ENCODE data around the gene RXRA. TPM values are rescaled to one million over a fixed set of nuclear protein-coding genes. Genes with fewer than 3 reads are reported as not detected.

RXRA gene
- total RNA-seq, 1 donor from 2014 or later: 90.8 TPM

- no peak for ATAC-seq
- DNase-seq: no peak
- intact Hi-C loops (cut with micrococcal nuclease): no loop called here
Measured at GRCh38 chr9:134414900-134415425, 88.7 kb downstream of the RXRA start.

GRCh38 chr9:134416385-134417015 is 90.2 kb downstream of the RXRA start:
- intact Hi-C loops (cut with micrococcal nuclease): no loop called here
- no peak for ATAC-seq
- DNase-seq: no peak

GRCh38 chr9:134418354-134418753 is 92.1 kb downstream of the RXRA start:
- intact Hi-C loops (cut with micrococcal nuclease): no loop called here
- ATAC-seq: peak; percentile 44
- DNase-seq: peak; percentile 79

DNA sequence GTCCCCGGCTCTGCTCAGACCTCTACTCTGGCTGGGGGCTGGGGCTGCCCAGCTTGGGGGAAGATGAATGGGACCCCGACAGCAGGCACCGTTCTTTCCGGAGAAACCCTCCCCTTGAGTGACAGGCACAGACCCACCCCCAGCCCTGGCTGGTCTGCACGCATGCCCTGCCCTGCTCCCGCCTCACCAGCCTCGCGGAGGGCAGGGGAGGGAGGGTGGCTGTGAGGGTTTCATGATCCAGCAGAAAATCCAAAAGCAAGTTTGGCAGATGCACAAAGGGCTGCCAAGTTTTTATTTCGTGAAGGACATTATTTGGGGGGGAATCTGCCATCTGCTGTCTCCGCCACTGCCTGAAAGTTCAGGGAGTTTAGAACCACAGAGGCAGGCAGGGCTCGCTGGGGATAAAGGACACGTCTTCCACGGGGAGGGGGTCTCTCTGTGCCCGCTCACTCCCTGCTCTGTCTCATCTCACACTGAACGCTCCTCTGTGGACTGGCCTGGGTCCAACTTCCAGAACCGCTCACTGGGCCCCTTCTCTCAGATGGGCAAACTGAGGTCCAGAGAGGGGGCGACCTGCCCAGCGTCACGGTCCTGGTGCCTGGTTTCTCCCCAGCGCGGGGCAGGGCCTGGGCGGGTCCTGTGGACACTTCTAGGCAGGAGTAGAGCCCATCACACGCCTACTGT is 92.9 kb downstream of the RXRA start:
- intact Hi-C loops (cut with micrococcal nuclease): no loop called here
- DNase-seq (no peak), ATAC-seq (no peak)

- DNase-seq (no peak), ATAC-seq (no peak)
- intact Hi-C loops (cut with micrococcal nuclease): no loop called here
Measured at GRCh38 chr9:134419684-134420076, 93.4 kb downstream of the RXRA start.

- DNase-seq (no peak), ATAC-seq (no peak)
- intact Hi-C loops (cut with micrococcal nuclease): no loop called here
Measured at GRCh38 chr9:134420281-134420845, 94.1 kb downstream of the RXRA start.

DNA sequence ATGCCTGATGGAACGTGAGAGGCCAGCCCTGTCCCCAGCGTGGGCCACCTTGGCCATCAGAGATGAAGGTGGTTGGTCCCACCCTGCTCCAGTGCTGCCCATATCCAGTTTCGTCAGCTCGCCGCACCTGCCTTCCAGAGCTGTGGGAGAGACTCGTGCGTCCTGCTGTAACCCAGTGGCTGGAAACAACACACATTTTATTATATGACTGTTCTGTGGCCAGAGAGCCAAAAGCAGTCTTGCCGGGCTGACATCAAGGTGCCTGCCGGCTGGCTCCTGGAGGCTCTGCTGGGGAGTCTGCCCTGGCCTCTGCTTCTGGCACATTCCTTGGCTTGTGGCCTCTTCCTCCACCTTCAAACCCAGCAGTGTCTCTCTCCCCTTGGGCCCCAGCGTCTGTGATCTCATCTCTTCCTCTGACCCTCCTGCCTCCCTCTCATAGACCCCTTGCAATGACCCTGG is 94.7 kb downstream of the RXRA start:
- ATAC-seq (no peak), DNase-seq (no peak)
- intact Hi-C loops (cut with micrococcal nuclease): no loop called here

- intact Hi-C loops (cut with micrococcal nuclease): no loop called here
- peak; percentile 1 for ATAC-seq
- no peak for DNase-seq
Measured at GRCh38 chr9:134421888-134422287, 95.6 kb downstream of the RXRA start.

GRCh38 chr9:134422301-134423090 is 96.2 kb downstream of the RXRA start:
- intact Hi-C loops (cut with micrococcal nuclease): no loop called here
- ATAC-seq (peak; percentile 51), DNase-seq (no peak)

GRCh38 chr9:134423166-134423565 is 96.9 kb downstream of the RXRA start:
- no peak for ATAC-seq
- intact Hi-C loops (cut with micrococcal nuclease): no loop called here
- DNase-seq: no peak

GRCh38 chr9:134423749-134424148 is 97.5 kb downstream of the RXRA start:
- DNase-seq (no peak), ATAC-seq (peak; percentile 1)
- intact Hi-C loops (cut with micrococcal nuclease): no loop called here

GRCh38 chr9:134424818-134425217 is 98.6 kb downstream of the RXRA start:
- ATAC-seq (no peak), DNase-seq (no peak)
- intact Hi-C loops (cut with micrococcal nuclease): no loop called here

GRCh38 chr9:134425401-134425800 is 99.1 kb downstream of the RXRA start:
- no peak for ATAC-seq
- DNase-seq: no peak
- intact Hi-C loops (cut with micrococcal nuclease): no loop called here

DNA sequence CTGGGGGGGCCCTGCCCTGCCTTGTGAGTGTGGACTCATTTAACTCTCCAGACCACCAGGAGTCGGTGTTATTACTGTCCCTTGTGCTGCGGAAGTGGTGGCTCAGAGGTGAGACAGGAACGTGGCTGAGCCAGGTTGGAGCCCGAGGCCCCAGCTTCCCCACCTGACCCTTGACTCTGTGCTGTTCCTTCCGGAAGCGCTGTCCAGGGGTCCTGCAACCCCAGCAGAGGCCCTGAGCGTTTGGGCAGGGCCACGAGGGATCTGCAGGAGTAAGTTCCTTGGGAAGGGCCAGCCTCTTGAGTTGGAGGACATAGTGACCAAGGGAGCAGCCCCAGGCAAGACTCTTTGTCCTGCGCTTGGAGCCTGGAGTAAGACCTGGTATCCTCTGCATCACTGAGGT is 99.6 kb downstream of the RXRA start:
- ATAC-seq: no peak
- intact Hi-C loops (cut with micrococcal nuclease): no loop called here

GRCh38 chr9:134426436-134426835 is 100.2 kb downstream of the RXRA start:
- intact Hi-C loops (cut with micrococcal nuclease): no loop called here
- ATAC-seq: no peak

More for the DNA sequence above, 99.6 kb downstream of the RXRA start:
- DNase-seq: no peak

DNA sequence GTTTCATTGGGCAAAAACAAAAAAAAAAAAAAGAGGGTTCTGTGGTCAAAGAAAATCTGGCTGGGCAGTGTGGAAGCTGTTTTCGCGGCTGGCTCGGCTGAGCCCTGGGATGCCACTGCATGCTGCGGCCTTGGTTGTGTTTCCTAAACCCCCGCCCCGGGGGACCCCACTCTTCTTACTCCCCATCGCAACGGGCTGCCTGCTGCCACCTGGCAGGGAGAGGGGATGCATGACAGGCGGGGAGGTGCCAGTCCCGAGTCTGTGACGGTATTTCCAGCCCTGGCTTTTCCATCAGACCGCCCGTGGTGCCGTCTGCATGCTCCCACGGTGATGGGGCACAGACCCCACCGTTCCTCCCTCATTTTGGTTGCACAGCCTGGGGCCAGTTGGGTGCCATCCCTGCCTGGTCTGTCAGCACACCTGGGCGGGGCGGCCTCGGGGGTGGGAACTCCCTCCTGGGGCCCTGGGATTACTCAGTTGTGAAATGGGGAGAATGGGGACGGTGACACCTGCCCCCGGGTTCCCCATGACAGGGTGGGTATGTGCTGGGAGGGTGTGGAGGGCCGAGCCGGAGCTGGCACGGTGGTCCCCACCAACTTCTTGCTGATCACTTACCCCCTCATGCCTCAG is 101.0 kb downstream of the RXRA start:
- intact Hi-C loops (cut with micrococcal nuclease): no loop called here
- ATAC-seq (no peak), DNase-seq (no peak)

More at GRCh38 chr9:134426436-134426835, 100.2 kb downstream of the RXRA start:
- DNase-seq: no peak

DNA sequence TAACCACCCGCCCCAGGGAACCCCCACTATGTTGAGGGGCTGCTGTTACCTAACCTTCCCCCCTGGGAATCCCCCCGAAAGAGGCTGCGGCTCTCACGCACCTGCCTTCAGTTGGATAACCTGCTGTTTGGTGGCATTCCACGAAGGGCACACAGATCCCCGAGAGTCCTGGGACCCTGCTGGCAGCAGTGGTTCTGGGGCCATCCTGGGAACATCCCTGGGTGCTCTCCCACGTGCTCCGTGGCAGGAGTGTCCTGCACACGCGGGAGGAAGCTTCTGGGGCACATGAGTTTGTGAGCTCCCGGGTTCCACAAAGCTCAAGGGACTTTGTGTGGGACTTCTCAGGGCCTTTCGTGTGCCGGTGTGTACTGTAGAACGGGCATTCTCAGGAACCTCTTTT is 102.3 kb downstream of the RXRA start:
- intact Hi-C loops (cut with micrococcal nuclease): no loop called here
- no peak for DNase-seq
- ATAC-seq: no peak

GRCh38 chr9:134429007-134429406 is 102.8 kb downstream of the RXRA start:
- no peak for ATAC-seq
- intact Hi-C loops (cut with micrococcal nuclease): no loop called here

DNA sequence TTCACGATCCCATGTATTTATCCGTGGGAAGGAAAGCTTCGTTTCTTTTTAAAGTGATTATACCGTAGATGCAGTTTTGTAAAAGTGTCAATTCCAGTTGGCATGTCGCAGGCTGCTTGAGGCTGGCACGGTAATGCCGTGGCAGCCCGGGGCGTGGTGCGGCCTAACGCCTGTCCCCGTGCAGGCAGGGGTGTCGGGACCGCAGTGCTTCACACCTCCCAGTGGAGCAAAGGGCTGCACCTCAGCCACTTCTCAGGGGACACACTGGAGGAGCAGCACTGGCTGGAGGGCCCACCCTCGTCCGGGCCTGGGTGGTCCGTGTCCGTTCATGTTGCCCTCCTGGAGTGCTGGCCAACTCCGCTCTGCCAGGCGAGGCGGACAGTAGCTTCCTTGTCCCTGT is 103.2 kb downstream of the RXRA start:
- ATAC-seq: no peak
- DNase-seq: no peak
- intact Hi-C loops (cut with micrococcal nuclease): no loop called here

More at GRCh38 chr9:134429007-134429406, 102.8 kb downstream of the RXRA start:
- DNase-seq: no peak
